A673 (cell line): ENCODE data around the gene MEGF8.

Experiments used
- EZH2 ChIP-seq: fragments of 200-600 bp; sonication (generic); IDR thresholded peaks from 2 replicates; pipeline ENCODE4 v1.6.1; 2017; ENCODE audit warnings: borderline replicate concordance, low read depth, mild to moderate bottlenecking, mixed read lengths, antibody characterized with exemption, low read length; ENCODE audit not compliant: poor library complexity, severe bottlenecking
- TF ChIP-seq, protein P1 (sequence below): fragments of 300-800, 200-600 bp; sonication (generic); conservative IDR thresholded peaks from 2 replicates; pipeline ENCODE4 v1.5.1; 2017; ENCODE audit warnings: low read depth, mild to moderate bottlenecking, antibody characterized with exemption, low read length, moderate library complexity, mixed read lengths

DNA sequence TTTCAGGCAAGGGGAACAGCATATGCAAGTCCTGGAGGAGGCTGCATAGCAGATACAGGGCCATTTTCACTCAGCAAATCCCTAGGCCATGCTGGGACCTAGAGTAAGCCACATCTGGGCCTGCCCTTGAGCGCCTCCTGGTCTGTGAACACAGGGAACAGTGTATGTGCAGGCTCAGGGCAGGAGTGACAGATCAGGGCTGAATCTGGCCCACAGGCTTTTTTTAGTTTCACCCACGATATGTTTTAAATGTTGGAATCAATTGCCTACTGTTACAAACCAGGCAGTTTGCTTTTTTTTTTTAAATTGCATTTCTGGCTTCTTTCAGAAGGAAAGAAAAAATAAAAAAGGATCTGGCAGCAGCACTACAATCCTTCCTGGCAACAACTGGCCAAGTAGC, 13.8 kb upstream of the MEGF8 start:
- TF ChIP-seq, protein P1, sequence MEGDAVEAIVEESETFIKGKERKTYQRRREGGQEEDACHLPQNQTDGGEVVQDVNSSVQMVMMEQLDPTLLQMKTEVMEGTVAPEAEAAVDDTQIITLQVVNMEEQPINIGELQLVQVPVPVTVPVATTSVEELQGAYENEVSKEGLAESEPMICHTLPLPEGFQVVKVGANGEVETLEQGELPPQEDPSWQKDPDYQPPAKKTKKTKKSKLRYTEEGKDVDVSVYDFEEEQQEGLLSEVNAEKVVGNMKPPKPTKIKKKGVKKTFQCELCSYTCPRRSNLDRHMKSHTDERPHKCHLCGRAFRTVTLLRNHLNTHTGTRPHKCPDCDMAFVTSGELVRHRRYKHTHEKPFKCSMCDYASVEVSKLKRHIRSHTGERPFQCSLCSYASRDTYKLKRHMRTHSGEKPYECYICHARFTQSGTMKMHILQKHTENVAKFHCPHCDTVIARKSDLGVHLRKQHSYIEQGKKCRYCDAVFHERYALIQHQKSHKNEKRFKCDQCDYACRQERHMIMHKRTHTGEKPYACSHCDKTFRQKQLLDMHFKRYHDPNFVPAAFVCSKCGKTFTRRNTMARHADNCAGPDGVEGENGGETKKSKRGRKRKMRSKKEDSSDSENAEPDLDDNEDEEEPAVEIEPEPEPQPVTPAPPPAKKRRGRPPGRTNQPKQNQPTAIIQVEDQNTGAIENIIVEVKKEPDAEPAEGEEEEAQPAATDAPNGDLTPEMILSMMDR: 0 out of 2 replicates have a peak, but pooled peaks have one; percentile 21
- no peak for TF ChIP-seq EZH2
